ENCODE data around the gene ARHGEF7. TPM values are rescaled to one million over a fixed set of nuclear protein-coding genes. Genes with fewer than 3 reads are reported as not detected.
"Not testable (repeated sequence)": the region's sequence is repeated elsewhere in the genome, so short reads cannot be mapped to it uniquely, and the experiment has no call there.

The ARHGEF7 gene
- 63.7 TPM for total RNA-seq
- long read RNA-seq, partial matches to known transcripts, result 28 of 48 reads
- long read RNA-seq, other reads (novel, unspliced or antisense), result 20 of 48 reads

DNA sequence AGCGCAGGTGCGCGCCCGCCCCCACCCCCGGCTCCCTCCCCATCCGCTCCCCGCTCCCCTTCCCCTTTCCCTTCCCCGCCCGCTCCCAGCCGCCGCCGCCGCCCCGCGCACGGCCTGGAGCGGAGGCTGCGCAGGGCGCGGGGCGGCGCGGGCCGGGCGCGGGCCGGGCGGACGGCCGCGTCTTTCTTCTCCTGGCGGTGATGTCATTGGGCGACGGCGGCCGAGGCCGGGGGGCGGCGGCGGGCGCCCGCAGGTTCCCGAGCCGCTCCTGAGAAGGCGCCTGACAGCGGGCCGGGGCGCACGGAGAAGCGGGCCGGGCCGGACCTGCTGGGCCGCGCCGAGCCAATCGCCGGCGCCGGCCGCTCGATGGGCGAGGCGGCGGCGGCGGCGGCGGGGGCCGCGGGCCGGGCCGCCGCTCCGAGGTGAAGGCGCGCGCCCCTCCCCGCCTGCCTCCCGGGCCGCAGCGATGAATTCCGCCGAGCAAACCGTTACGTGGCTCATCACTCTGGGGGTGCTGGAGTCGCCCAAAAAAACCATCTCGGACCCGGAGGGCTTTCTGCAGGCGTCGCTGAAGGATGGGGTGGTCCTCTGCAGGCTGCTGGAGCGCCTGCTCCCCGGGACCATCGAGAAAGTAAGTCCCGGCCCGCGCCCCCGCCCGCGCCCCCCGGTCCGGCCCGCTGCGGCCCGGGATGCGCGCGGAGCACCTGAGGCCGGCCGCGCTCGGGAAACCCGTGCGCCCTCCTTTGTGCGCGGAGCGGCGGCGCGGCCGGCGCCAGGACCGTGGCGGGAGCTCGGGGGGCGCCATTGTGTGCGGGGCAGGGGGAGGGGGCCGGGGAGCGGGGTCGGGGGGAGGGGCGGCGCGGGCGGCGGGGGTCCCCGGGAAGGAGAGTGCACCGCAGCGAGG is at the start of gene ARHGEF7:
Gene ARHGEF7, plus strand, starts transcription at position 250 of the 904 bp plus-strand sequence. Its CDS starts 217 bp downstream, at position 467.
- intact Hi-C loops (cut with DNase I), result no loop called here
- Histone ChIP-seq H3K4me1 (peaks cover 30% of the 10 kb centered on the region), H3K4me3 (peak within 1 kb of the TSS; percentile 70), H3K27ac (peak within 1 kb of the TSS; percentile 79), H3K9me3 (no peaks in the 10 kb centered on the region), H3K36me3 (no peaks in the 10 kb centered on the region), H3K27me3 (ENCODE audit: low read depth) (peaks cover 43% of the 10 kb centered on the region)
- no peak for DNase-seq
- TF ChIP-seq, protein P1, sequence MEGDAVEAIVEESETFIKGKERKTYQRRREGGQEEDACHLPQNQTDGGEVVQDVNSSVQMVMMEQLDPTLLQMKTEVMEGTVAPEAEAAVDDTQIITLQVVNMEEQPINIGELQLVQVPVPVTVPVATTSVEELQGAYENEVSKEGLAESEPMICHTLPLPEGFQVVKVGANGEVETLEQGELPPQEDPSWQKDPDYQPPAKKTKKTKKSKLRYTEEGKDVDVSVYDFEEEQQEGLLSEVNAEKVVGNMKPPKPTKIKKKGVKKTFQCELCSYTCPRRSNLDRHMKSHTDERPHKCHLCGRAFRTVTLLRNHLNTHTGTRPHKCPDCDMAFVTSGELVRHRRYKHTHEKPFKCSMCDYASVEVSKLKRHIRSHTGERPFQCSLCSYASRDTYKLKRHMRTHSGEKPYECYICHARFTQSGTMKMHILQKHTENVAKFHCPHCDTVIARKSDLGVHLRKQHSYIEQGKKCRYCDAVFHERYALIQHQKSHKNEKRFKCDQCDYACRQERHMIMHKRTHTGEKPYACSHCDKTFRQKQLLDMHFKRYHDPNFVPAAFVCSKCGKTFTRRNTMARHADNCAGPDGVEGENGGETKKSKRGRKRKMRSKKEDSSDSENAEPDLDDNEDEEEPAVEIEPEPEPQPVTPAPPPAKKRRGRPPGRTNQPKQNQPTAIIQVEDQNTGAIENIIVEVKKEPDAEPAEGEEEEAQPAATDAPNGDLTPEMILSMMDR (IDR thresholded peaks at IDR 0.05), result no peak
- peak; percentile 60 to 67 for ATAC-seq

DNA sequence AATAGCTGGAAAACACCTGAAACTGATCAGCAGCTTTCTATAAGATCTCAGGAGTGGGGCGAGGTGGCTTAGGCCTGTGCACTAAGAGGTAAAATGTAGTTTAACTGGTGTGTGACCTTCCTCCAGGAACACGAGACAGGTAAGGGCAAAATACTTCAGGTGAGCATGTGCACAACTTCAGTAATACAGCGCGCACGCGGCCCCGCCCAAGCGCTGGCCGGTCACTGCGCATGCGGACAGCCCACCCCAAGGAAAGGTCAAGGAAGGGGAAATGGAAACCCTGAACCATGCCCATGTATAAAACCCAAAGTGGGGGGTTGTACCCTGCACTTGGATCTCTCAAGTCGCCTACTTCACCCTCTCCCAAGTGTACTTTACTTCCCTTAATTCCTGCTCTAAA is 49.4 kb upstream of the ARHGEF7 start:
- H3K27ac ChIP-seq, result peak overlapping the region; percentile 36
- TF ChIP-seq, protein P1 (IDR thresholded peaks at IDR 0.05), result no peak
- peak; percentile 77 for DNase-seq

GRCh38 chr13:111066544-111066943 is 48.6 kb upstream of the ARHGEF7 start:
- DNase-seq, result no peak
- Histone ChIP-seq H3K27ac (no peak overlapping the region), H3K4me3 (peak overlapping the region; percentile 67), H3K36me3 (no peaks in the 10 kb centered on the region), H3K27me3 (ENCODE audit: low read depth) (peaks cover 14% of the 10 kb centered on the region), H3K9me3 (no peaks in the 10 kb centered on the region), H3K4me1 (peaks cover 16% of the 10 kb centered on the region)
- TF ChIP-seq, protein P1 (IDR thresholded peaks at IDR 0.05), result no peak
- ATAC-seq, result no peak
- intact Hi-C loops (cut with DNase I), result no loop called here

More for the DNA sequence above, 49.4 kb upstream of the ARHGEF7 start:
- H3K4me1 ChIP-seq, result peaks cover 16% of the 10 kb centered on the region
- intact Hi-C loops (cut with DNase I), result no loop called here
- H3K9me3 ChIP-seq, result no peaks in the 10 kb centered on the region
- no peaks in the 10 kb centered on the region for H3K36me3 ChIP-seq
- ATAC-seq, result peak; percentile 72 to 76
- peaks cover 14% of the 10 kb centered on the region for H3K27me3 ChIP-seq (ENCODE audit: low read depth)
- no peak overlapping the region for H3K4me3 ChIP-seq

DNA sequence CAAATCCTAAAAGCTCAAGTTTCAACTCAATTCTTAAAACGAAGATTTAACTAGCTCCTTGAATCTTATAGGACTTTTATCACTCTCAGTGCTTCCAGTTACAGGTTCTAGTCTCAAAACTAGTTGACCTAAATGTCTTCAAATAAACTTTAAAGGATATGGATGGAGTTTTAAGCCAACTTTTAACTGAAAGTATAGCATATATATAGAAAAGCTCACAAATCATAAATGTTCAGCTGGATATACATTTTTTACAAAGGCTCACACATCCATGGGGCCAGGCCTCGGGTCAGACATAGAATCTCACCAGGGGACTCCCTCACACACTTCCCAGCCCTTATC is 47.1 kb upstream of the ARHGEF7 start:
- Histone ChIP-seq H3K9me3 (no peaks in the 10 kb centered on the region), H3K36me3 (no peaks in the 10 kb centered on the region), H3K4me1 (peaks cover 16% of the 10 kb centered on the region), H3K4me3 (peak overlapping the region; percentile 67), H3K27ac (peak overlapping the region; percentile 77), H3K27me3 (ENCODE audit: low read depth) (peaks cover 14% of the 10 kb centered on the region)
- intact Hi-C loops (cut with DNase I), result no loop called here
- no peak for DNase-seq
- TF ChIP-seq, protein P1 (IDR thresholded peaks at IDR 0.05), result peak; percentile 2
- ATAC-seq, result no peak

DNA sequence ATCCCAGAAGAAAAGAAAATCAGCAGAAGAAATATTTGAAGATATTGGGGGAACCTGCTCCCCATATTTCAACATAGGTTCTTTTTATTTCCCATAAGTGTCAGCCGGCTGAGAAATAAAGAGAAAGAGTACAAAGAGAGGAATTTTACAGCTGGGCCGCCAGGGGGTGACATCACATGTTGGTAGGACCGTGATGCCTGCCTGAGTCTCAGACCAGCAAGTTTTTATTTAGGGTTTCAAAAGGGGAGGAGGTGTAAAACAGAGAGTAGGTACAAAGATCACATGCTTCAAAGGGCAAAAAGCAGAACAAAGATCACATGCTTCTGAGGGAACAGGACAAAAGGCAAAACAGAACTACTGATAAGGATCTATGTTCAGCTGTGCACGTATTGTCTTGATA is 44.0 kb upstream of the ARHGEF7 start:
- intact Hi-C loops (cut with DNase I); DNase-seq: not testable (repeated sequence)
- TF ChIP-seq, protein P1 (IDR thresholded peaks at IDR 0.05), result peak; percentile 6

DNA sequence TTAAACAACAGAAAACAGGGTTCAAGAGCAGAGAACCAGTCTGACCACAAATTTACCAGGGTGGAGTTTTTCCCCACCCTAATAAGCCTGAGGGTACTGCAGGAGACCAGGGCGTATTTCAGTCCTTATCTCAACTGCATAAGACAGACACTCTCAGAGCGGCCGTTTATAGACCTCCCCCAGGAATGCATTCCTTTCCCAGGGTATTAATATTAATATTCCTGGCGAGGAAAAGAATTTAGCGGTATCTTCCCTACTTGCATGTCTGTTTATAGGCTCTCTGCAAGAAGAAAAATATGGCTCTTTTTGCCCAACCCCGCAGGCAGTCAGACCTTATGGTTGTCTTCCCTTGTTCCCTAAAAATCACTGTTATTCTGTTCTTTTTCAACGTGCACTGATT is 43.6 kb upstream of the ARHGEF7 start:
- peaks cover 13% of the 10 kb centered on the region for H3K9me3 ChIP-seq
- H3K4me1 ChIP-seq; H3K36me3 ChIP-seq; H3K27ac ChIP-seq; H3K4me3 ChIP-seq; DNase-seq; intact Hi-C loops (cut with DNase I); ATAC-seq: not testable (repeated sequence)
- peaks cover 12% of the 10 kb centered on the region for H3K27me3 ChIP-seq (ENCODE audit: low read depth)

More for the DNA sequence above, 44.0 kb upstream of the ARHGEF7 start:
- not testable (repeated sequence) for H3K27ac ChIP-seq, ATAC-seq, H3K36me3 ChIP-seq, H3K4me3 ChIP-seq
- peaks cover 13% of the 10 kb centered on the region for H3K9me3 ChIP-seq
- H3K4me1 ChIP-seq, result peaks cover 12% of the 10 kb centered on the region
- H3K27me3 ChIP-seq (ENCODE audit: low read depth), result peaks cover 14% of the 10 kb centered on the region

Measured in lower lobe of right lung (tissue), 2 donors.